GM19240 (cell line): Measurements from ENCODE around the gene ERO1A.

Experiments
- DNase-seq: peaks from one replicate; pipeline ENCODE4 v3.0.0; 2011; ENCODE audit warnings: low spot score; ENCODE audit not compliant: insufficient read length

ERO1A gene

DNA sequence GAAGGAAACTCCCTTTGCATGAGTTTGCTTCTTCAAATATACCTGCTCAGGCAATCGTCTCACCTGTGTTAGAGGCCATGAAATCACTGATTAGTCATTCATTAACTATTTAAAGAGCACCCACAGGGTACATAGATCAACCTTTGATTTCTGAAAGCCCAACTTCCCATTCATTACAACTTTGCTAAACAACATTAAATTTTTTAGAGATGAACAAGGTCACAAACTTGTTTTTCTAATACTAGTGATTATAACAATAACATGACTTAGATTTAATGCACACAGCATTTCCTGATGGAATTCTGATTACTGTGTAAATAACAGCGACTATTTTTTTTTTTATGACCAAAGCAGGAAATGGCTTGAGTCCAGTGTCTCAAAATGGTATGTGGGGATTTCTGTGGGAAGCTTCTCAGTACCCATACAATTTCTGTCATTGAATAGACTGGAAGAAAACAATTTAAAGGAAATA, 5.4 kb upstream of the ERO1A start:
- DNase-seq, result no peak

DNA sequence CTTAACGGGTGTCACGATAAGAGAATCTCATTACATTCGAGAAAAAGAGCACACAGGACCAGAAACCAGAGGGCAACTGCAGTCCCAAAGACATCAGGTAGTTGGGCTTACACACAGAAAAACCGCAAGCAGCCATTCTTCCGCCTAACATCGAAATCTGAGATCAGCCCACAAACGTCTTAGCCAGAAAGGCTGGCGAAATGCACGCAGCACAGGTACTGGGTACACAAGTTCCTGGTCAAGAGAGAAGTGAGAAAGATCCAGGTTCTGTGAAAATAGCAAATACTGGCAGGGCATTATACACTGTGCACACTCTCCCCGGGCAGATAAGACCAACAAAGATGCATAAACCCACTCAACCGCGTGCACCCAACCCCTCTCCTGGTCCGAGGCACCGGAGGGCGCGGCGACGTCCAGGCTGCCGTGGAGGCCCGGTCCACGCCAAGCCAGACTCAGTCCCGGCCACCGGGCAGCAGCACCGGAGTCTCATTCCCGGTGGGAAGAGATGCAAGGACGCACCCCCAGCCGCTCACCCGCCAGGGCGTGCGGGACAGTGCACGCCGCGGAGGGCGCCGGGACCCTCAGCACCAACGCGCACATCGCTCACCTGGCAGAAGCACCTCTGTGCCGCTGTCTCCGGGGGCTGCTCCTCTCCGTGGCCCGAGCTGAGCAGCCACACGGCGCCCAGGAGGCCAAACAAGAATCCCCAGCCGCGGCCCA, 437 bp downstream of the ERO1A start:
- peak; percentile 23 for DNase-seq

GRCh38 chr14:52693532-52693931, 1.8 kb downstream of the ERO1A start:
- DNase-seq, result no peak

DNA sequence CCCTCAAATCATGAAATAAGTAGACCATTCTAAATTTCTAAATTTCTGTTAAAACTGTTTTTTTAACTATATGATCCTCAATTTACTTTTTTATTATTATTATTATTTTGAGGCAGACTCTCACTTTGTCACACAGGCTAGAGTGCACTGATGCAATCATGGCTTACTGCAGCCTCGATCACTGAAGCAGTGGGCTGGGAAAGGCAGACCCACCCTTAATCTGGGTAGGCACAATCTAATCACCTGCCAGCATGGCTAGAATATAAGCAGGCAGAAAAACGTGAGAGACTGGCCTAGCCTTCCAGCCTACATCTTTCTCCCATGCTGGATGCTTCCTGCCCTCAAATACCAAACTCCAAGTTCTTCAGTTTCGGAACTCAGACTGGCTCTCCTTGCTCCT, 2.3 kb downstream of the ERO1A start:
- DNase-seq, result no peak

GRCh38 chr14:52692248-52692962, 3.0 kb downstream of the ERO1A start:
- DNase-seq, result no peak

DNA sequence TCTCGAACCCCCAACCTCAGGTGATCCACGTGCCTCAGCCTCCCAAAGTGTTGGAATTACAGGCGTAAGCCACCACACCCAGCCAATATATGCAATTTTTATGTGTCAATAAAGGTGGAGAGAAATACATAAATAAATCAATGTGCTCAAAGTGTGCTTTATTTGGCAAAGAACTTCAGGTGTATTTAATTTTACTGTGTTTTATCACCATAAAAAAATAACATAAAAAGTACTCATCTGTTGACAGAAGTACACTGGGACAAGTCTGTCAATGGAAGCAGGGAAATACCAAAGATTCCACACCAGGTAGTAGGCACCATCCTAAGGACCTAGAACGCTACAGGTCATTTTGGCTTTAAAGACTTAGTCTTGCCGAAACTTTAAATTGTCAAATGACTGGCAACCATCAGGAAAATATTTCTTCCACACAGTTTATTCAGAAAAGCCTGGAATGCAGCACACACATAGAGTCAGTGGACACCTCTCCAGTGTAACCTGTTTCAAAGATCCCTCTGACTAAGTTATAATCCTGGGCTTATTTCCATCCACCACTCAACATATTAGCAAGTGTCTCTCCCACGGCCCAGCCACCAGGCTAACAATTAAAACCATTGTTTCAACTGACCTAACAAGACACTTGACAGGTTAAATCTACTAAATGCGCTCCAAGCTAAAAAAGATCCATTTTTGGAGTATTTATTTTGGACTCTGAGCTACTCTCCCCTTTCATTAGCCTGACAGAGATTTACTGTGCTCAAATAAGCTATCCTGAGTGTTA, 4.2 kb downstream of the ERO1A start:
- no peak for DNase-seq

DNA sequence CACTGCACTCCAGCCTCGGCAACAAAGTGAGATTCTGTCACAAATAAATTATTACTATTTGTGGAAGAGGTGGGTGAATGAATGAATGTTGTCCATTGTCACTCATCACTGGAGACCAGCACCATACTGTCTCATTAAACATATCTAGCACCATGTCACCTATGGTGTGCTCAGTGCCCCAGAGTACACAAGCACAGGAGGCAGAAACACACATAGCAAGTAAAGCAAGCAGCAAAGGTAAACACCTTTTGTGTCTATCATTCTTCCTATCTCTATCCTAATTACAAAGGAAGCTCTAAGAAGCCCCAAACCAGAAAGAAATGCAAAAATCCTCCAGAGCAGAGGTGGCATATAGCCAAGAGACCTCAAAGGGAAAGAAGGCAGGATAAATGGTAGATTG, 9.2 kb downstream of the ERO1A start:
- DNase-seq, result no peak

DNA sequence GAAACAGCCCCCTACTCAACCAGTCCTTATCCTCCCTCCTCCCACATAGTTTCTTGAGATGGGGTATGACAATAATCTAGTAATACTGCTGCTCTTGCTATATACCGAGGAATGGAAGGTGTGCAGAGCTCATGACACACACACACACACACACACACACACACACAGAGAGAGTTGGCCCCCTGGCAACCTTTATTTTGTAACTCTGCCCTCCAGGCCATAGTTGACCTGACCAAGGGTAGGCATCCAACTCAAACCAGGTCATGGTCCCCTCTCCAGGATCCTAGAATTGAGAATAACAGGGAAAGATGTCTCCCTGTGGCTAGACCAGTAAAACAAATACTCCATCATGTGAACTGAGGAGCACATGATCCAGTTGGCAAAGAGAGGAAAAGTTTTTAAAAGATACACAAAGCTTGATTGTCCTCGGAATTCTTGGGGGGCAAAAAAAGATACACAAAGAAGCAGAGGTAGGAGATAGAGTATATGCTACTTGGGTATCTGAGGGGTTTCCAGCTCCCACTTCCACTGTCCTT, 11.3 kb downstream of the ERO1A start:
- no peak for DNase-seq

DNA sequence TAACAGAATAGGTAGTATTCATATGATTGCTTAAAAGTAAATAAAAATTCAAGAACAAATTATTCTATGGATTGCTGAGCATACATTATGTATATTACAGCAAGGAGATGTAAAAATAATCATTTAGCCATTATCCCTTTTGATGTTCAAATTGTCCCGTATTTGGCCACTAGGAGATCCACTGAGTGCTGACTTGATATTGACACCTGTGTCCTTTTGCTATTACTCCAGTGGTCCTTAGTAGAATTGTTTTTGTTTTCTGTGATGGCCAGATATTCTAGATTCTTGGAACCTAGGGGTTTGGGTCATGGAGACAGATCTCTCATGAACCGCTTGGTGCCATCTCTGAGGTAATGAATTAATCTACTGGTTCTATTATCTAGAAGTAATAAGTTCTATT, 16.8 kb downstream of the ERO1A start:
- DNase-seq, result no peak

GRCh38 chr14:52663850-52664249, 31.5 kb downstream of the ERO1A start:
- no peak for DNase-seq

- no peak for DNase-seq
Measured at GRCh38 chr14:52661314-52661713, 34.0 kb downstream of the ERO1A start.

DNA sequence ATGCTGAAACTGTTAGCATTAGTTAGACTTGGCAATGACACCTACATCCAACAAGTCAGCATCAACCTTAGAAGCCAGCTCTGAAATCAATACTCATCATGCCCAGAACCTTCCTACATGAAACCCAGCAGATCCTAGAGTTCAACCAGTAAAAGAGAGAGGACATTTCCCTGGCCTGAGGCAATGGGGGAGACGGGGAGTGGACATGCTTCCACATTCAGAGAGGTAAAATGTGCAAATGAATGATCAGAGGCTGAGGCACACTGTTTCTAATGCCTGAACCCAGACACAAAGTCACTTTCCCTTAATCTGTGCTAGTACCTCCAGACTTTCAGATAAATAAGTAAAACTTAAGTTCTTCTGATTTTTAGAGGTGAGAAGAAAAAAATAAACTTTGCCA, 34.5 kb downstream of the ERO1A start:
- no peak for DNase-seq

GRCh38 chr14:52660325-52660724, 35.0 kb downstream of the ERO1A start:
- no peak for DNase-seq

- DNase-seq, result no peak
Measured at GRCh38 chr14:52656905-52657304, 38.5 kb downstream of the ERO1A start.

- DNase-seq, result no peak
Measured at GRCh38 chr14:52650774-52651173, 44.6 kb downstream of the ERO1A start.

- DNase-seq, result no peak
Measured at GRCh38 chr14:52649511-52649910, 45.8 kb downstream of the ERO1A start.

- no peak for DNase-seq
Measured at GRCh38 chr14:52641745-52642144, 53.6 kb downstream of the ERO1A start.

DNA sequence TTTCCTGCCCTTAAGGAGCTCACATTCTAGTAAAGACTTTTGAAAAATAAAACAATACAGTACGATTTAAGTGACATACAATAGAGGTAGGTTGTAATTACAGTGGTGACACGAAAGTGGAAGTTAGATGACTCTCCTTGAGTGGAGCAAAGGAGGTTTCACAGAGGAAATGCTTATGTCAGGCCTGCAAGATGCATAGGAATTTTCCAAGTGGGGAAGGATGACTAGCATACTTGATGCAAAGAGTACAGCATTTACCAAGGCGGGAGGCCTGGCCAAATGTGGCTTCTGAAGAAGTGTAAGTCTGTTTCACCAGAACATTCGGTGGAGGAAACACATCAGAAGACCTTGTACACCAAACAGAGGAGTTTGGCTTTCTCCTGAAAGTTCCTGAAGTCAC, 55.2 kb downstream of the ERO1A start:
- DNase-seq, result no peak

DNA sequence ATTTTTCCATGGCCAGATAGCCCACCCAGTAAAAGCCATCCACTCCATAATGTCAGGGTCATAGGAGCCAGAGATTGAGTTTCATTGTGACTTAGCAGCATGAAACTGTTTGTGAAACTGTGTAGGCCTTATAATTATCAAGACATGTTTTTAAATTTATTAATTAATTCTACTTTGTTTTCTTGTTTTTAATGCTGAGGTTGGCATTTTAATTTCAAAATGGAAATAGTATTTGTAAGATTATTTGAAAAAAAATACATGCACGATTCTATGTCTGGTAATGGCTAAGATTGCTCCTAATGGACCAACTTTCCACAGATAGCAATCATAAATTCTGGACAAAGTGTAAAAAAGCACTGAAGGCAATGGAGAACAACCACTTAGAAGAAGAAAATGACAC, 75.7 kb downstream of the ERO1A start:
- no peak for DNase-seq

DNA sequence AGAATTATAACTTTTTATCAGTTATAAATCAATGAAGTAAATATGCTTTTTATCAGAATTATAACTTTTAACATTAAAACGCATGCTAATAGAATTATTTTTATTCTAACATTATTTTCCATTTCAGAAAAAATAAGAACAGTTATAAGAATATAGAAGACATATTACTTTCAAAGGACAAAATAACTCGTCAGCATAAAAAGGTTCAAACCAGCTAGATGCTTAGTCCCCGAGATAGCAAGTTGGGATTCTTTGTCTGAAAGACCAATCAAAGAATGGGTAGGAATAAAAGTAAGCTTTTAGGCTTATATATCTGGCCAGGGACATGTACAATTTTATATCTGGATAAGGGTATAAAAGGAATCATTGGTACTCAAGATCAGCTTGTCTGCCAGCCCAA, 76.8 kb downstream of the ERO1A start:
- no peak for DNase-seq

- no peak for DNase-seq
Measured at GRCh38 chr14:52610187-52610586, 85.2 kb downstream of the ERO1A start.

DNA sequence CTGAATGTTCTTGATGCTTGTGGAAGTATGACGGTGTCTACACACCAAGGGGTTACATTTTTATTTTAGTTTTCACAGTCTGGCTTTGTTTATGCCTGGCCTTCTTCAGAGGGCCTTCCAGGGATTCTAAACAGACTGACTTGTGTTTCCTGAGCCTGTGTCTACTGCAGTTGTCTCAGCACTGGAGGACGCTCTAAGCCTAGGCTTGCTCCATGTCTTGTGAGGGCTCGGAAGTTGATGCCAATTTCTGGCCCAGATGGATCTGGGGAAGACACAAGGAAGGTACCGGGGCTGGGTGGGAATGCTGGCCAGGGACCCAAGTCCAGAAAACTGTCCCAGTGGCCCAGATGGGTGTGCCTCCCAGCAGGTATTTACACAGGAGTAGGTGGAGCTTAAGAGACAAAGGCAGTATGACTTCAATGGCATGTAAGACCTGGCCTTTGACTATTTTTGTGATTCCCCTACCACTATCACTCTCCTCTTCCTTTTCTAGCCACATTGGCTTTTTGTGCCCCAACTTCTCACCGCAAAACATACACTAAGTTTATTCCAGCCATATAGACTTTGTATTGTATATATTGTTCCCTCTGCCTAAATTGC, 85.8 kb downstream of the ERO1A start:
- no peak for DNase-seq
